ENCODE measurements around the gene FKBP2. TPM values are rescaled to one million over a fixed set of nuclear protein-coding genes. Genes with fewer than 3 reads are reported as not detected.

Gene FKBP2
- total and polyA plus RNA-seq, 2 of the 4 experiments (the other 2 are of a cell fraction), result 36.2 to 76.4 TPM

DNA sequence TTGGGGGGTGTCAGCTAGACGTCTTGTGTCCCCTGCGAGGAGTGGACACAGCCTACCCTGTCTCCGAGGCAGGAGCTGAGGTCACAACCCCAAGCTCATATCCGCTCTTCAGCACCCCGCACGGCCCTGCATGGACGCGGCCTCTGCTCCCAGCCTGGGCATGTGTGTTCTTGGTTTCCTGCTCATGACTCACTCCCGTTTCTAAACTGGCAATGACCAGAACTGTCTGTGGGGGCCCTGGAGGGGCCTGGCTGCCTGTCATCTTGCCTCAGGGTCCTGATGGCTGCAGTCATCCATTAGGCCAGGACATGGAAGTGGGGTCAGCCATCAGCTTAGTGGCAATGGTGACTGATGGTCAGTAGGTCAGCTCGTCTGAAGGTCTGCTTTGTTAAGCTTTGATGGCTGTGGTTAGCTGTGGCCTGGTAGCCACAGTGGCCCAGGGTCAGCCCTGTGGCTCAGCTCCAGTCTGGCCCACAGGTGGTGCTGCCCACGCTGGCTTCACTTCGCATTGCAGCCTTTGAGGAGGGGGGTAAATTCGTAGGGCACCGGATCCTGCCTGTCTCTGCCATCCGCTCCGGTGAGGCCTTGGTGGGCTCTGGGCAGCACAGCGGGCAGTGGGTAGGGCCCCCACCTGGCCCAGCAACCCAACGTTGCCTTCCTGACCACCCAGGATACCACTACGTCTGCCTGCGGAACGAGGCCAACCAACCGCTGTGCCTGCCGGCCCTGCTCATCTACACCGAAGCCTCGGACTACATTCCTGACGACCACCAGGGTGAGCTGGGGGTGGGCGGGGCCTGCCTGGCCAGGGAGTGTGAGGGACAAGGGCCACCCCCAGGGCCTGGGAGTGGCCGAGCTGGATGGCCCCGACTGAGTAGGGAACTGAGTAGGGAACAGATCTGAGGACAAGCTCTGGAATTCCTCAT lies 22.4 kb downstream of the FKBP2 start:
- peak overlapping the region; percentile 75 for H2AK9ac ChIP-seq (replicated peaks; ENCODE audit: low read depth, low read length, poor library complexity)
- H3K36me3 ChIP-seq (ENCODE audit: control insufficient read depth, insufficient read depth, low read length), result peaks cover 55% of the 10 kb centered on the region
- in situ Hi-C loops (cut with MboI; ENCODE audit: low sequenced_read_pairs) (no loop called here), dilution Hi-C loops (cut with HindIII; ENCODE audit: low sequenced_read_pairs, unreplicated experiment) (no loop called here), intact Hi-C loops (cut with micrococcal nuclease) (no loop called here)
- H3K4me3 ChIP-seq (ENCODE audit: insufficient read depth, low read depth, low read length), result no peak overlapping the region
- H3K4me1 ChIP-seq (ENCODE audit: control insufficient read depth, insufficient read depth, low read length), result peaks cover 10% of the 10 kb centered on the region
- BruUV-seq (replicated peaks), result no TSS peak
- H3K27me3 ChIP-seq (ENCODE audit: control insufficient read depth, insufficient read depth, low read length), result no peaks in the 10 kb centered on the region
- ATAC-seq (ENCODE audit: low read depth), result peak; percentile 54
- no peak overlapping the region for H3K23ac ChIP-seq (ENCODE audit: low read depth, low read length)
- H2BK120ac ChIP-seq (ENCODE audit: low read depth, low read length), result no peak overlapping the region
- peak overlapping the region; percentile 6; the same call in 1 of the 2 replicates for H2AK5ac ChIP-seq (ENCODE audit: low read depth, low read length)
- H3K4me2 ChIP-seq (ENCODE audit: low read depth, low read length), result no peak overlapping the region
- no peaks in the 10 kb centered on the region for H4K20me1 ChIP-seq (ENCODE audit: insufficient read depth, low read length)
- H3K14ac ChIP-seq (replicated peaks; ENCODE audit: low read depth, low read length), result no peak overlapping the region
- no peak overlapping the region for H4K91ac ChIP-seq (ENCODE audit: insufficient read depth, low read depth, low read length)
- peak overlapping the region; percentile 59; the same call in 1 of the 2 replicates for H4K5ac ChIP-seq (ENCODE audit: low read depth, low read length)
- 0 out of 2 replicates have a peak, but pooled peaks cover 5% of the 10 kb centered on the region for H3K9me1 ChIP-seq (ENCODE audit: insufficient read depth, low read length)
- no peak overlapping the region for H3K9ac ChIP-seq (ENCODE audit: low read depth, low read length)
- no peaks in the 10 kb centered on the region for H3K9me3 ChIP-seq (ENCODE audit: control insufficient read depth, insufficient read depth, low read length)
- H3K56ac ChIP-seq (ENCODE audit: extremely low read depth, insufficient read depth, low read length), result no peak overlapping the region
- H3K79me1 ChIP-seq (ENCODE audit: low read depth in 1 of 2, low read length in 2 of 2), result peaks cover 7 to 34% of the 10 kb centered on the region in 2 experiments; a peak in 2 of 4 replicates
- ChIA-PET CTCF (no interaction called here), POLR2A (ENCODE audit: unreplicated experiment) (interaction anchor here (0.5 kb wide), 1 partner anchor 11 kb away, joined by 3 read pairs; no protein-coding TSS in a partner anchor)
- peak; percentile 56 for DNase-seq
- TF ChIP-seq, protein P1, sequence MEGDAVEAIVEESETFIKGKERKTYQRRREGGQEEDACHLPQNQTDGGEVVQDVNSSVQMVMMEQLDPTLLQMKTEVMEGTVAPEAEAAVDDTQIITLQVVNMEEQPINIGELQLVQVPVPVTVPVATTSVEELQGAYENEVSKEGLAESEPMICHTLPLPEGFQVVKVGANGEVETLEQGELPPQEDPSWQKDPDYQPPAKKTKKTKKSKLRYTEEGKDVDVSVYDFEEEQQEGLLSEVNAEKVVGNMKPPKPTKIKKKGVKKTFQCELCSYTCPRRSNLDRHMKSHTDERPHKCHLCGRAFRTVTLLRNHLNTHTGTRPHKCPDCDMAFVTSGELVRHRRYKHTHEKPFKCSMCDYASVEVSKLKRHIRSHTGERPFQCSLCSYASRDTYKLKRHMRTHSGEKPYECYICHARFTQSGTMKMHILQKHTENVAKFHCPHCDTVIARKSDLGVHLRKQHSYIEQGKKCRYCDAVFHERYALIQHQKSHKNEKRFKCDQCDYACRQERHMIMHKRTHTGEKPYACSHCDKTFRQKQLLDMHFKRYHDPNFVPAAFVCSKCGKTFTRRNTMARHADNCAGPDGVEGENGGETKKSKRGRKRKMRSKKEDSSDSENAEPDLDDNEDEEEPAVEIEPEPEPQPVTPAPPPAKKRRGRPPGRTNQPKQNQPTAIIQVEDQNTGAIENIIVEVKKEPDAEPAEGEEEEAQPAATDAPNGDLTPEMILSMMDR (conservative IDR thresholded peaks at IDR 0.05; ENCODE audit: low read depth, low read length), result no peak; the same call in 1 of the 2 replicates
- TF ChIP-seq RFX5 (IDR thresholded peaks at IDR 0.05; ENCODE audit: low read depth, low read length), result no peak
- TF ChIP-seq CEBPB (IDR thresholded peaks at IDR 0.05; ENCODE audit: low read depth, low read length), result no peak
- TF ChIP-seq POLR2A (IDR thresholded peaks at IDR 0.05; ENCODE audit: low read depth, low read length), result no peak
- TF ChIP-seq RCOR1 (IDR thresholded peaks at IDR 0.05; ENCODE audit: insufficient replicate concordance, low read length), result no peak
- H4K8ac ChIP-seq (ENCODE audit: low read depth in 2 of 2, low read length in 2 of 2), result peak overlapping the region in 1 of 2 experiments; percentile 69; a peak in 1 of 4 replicates
- peak overlapping the region; percentile 40 for H2AFZ ChIP-seq (replicated peaks; ENCODE audit: low read length, poor library complexity)
- H3K4ac ChIP-seq (ENCODE audit: low read depth, low read length), result no peak overlapping the region; the same call in 1 of the 2 replicates
- H3K18ac ChIP-seq (ENCODE audit: low read depth, low read length), result no peak overlapping the region
- peak overlapping the region; percentile 34 for H2BK5ac ChIP-seq (ENCODE audit: low read depth, low read length, poor library complexity, severe bottlenecking)
- H2BK15ac ChIP-seq (ENCODE audit: low read depth, low read length), result no peak overlapping the region
- H3K27ac ChIP-seq (ENCODE audit: insufficient read depth, low read length), result no peak overlapping the region
- H2BK20ac ChIP-seq (ENCODE audit: low read depth, low read length), result no peak overlapping the region
- WGBS, 2 experiments (ENCODE audit: extremely low coverage in 2 of 2, insufficient read length in 1 of 2), result 80% methylated on average over 5 of the region's 29 CpGs; no CpG with 5 or more reads in 1 of the 2 experiments
